A549 (cell line): Measurements from ENCODE around the gene COL13A1. TPM values are rescaled to one million over a fixed set of nuclear protein-coding genes. Genes with fewer than 3 reads are reported as not detected.
A peak's percentile ranks its signal among the peaks of the same experiment; 100 is the strongest.

Experiments used
- ATAC-seq, 2 experiments: fragments of 200-7000 bp in 1 of 2; fragments of >200 bp in 1 of 2; cut with Nextera tagmentation in 1 of 2; cut with Tn5 transposase in 1 of 2; 3 replicates each; pipeline versions ENCODE4 v1.8.0 to v1.9.1; 2018 to 2020; ENCODE audit warnings: mild to moderate bottlenecking in 1 of 2, moderate library complexity in 1 of 2
- CTCF ChIA-PET: fragments of 300-600 bp; sonication (Branson Sonifier 250); formaldehyde crosslinking; extraction: SDS; loops from one replicate; lab custom pipeline; 2021; ENCODE audit warnings: antibody characterized with exemption, inconsistent platforms; lab: Yijun Ruan, JAX
- POLR2A ChIA-PET: fragments of 350-600 bp; formaldehyde crosslinking; extraction: SDS; loops from one replicate; lab custom pipeline; 2021; ENCODE audit warnings: antibody characterized with exemption, inconsistent platforms; lab: Yijun Ruan, JAX
- DNase-seq, 2 experiments: peaks; one replicate each; pipeline versions ENCODE4 v3.0.0 to v3.0.0-alpha.2; 2011 to 2016; ENCODE audit warnings: low read depth in 1 of 2, low spot score in 1 of 2
- FAIRE-seq: peaks from 2 replicates; lab custom pipeline; 2011; peaks lifted over from hg19 to GRCh38; lab: Jason Lieb, UNC
- H3K27ac ChIP-seq, 2 experiments: fragments of >200 bp; sonication (Bioruptor Twin); formaldehyde crosslinking; 3 replicates each; pipeline ENCODE4 v1.5.1; 2016 to 2017
- H3K4me1 ChIP-seq: fragments of >200 bp; sonication (Bioruptor Twin); formaldehyde crosslinking; 3 replicates; pipeline ENCODE4 v1.6.1; 2016
- H3K4me2 ChIP-seq: fragments of >200 bp; sonication (Bioruptor Twin); formaldehyde crosslinking; 3 replicates; pipeline ENCODE4 v1.6.1; 2016
- H3K4me3 ChIP-seq: fragments of >200 bp; sonication (Bioruptor Twin); formaldehyde crosslinking; 3 replicates; pipeline ENCODE4 v1.5.1; 2016
- H3K9me3 ChIP-seq: fragments of >200 bp; sonication (Bioruptor Twin); formaldehyde crosslinking; 3 replicates; pipeline ENCODE4 v1.6.1; 2016
- CBX2 ChIP-seq: fragments of 200-600 bp; sonication (generic); IDR thresholded peaks from 2 replicates; pipeline ENCODE4 v1.6.1; 2016; ENCODE audit warnings: low read depth, mild to moderate bottlenecking, borderline replicate concordance
- E2F6 ChIP-seq: IDR thresholded peaks from 2 replicates; pipeline ENCODE4 v1.6.1; 2012; ENCODE audit warnings: low read depth, borderline replicate concordance
- EHMT2 ChIP-seq: fragments of 200-600 bp; sonication (generic); IDR thresholded peaks from 2 replicates; pipeline ENCODE4 v1.6.1; 2016; ENCODE audit warnings: antibody characterized with exemption, low read depth, mild to moderate bottlenecking, moderate library complexity
- FOSB ChIP-seq: fragments of 250-450 bp; sonication (Bioruptor Pico); IDR thresholded peaks from 2 replicates; pipeline ENCODE4 v1.5.0; 2020; ENCODE audit warnings: mild to moderate bottlenecking, moderate library complexity
- FOXS1 ChIP-seq: fragments of 250-450 bp; sonication (Bioruptor Pico); IDR thresholded peaks from 2 replicates; pipeline ENCODE4 v1.5.0; 2020; ENCODE audit warnings: mild to moderate bottlenecking, moderate library complexity
- GATA3 ChIP-seq: IDR thresholded peaks from 2 replicates; pipeline ENCODE4 v1.6.1; 2012; ENCODE audit warnings: borderline replicate concordance
- HMGXB4 ChIP-seq: fragments of 250-450 bp; sonication (Bioruptor Pico); IDR thresholded peaks from 2 replicates; pipeline ENCODE4 v1.5.0; 2021; ENCODE audit warnings: mild to moderate bottlenecking, moderate library complexity, borderline replicate concordance
- KDM1A ChIP-seq: fragments of 200-600 bp; sonication (generic); IDR thresholded peaks from 2 replicates; pipeline ENCODE4 v1.6.1; 2016; ENCODE audit warnings: low read depth, mild to moderate bottlenecking
- KDM5A ChIP-seq: fragments of 200-600 bp; sonication (generic); IDR thresholded peaks from 2 replicates; pipeline ENCODE4 v1.6.1; 2016; ENCODE audit warnings: antibody characterized with exemption, mild to moderate bottlenecking
- MAFK ChIP-seq: fragments of 450-650 bp; IDR thresholded peaks from 2 replicates; pipeline ENCODE4 v1.6.1; 2014; ENCODE audit not compliant: partially characterized antibody
- NR3C1 ChIP-seq: fragments of >200 bp; sonication (Bioruptor Twin); formaldehyde crosslinking; IDR thresholded peaks from 3 replicates; pipeline ENCODE4 v1.6.1; 2017
- PHF8 ChIP-seq: fragments of 200-600 bp; sonication (generic); IDR thresholded peaks from 2 replicates; pipeline ENCODE4 v1.6.1; 2016; ENCODE audit warnings: low read depth, mild to moderate bottlenecking, antibody characterized with exemption, moderate library complexity, borderline replicate concordance
- POLR2A ChIP-seq: IDR thresholded peaks from 2 replicates; pipeline ENCODE4 v1.6.1; 2012; ENCODE audit warnings: mild to moderate bottlenecking, low read length
- RAD21 ChIP-seq, 2 experiments: fragments of >200 bp in 1 of 2; sonication (Bioruptor Twin) in 1 of 2; formaldehyde crosslinking in 1 of 2; IDR thresholded peaks in 1 of 2; conservative IDR thresholded peaks in 1 of 2; 2 replicates in 1 of 2; 3 replicates in 1 of 2; pipeline ENCODE4 v1.6.1; 2012 to 2018; ENCODE audit warnings: inconsistent platforms in 1 of 2
- RCOR1 ChIP-seq: fragments of 150-350 bp; IDR thresholded peaks from 2 replicates; pipeline ENCODE4 v1.6.1; 2014; ENCODE audit warnings: antibody characterized with exemption, low read length, low read depth
- RFX5 ChIP-seq: fragments of 450-650 bp; IDR thresholded peaks from 2 replicates; pipeline ENCODE4 v1.7.1; 2014; ENCODE audit warnings: antibody characterized with exemption, mild to moderate bottlenecking, moderate library complexity
- RNF2 ChIP-seq: fragments of 200-600 bp; sonication (generic); IDR thresholded peaks from 2 replicates; pipeline ENCODE4 v1.6.1; 2016; ENCODE audit warnings: low read depth, mild to moderate bottlenecking, antibody characterized with exemption, moderate library complexity, borderline replicate concordance
- USF2 ChIP-seq: fragments of 450-650 bp; IDR thresholded peaks from 2 replicates; pipeline ENCODE4 v1.6.1; 2014; ENCODE audit warnings: antibody characterized with exemption
- ZSCAN20 ChIP-seq: fragments of 250-450 bp; sonication (Bioruptor Pico); IDR thresholded peaks from 2 replicates; pipeline ENCODE4 v1.8.0; 2022; ENCODE audit warnings: mild to moderate bottlenecking, moderate library complexity
- WGBS: methylation state at CpG from one replicate; pipeline ENCODE4 v1.1.6; 2017; ENCODE audit errors: missing lambda C conversion rate; 5-methylcytosine and 5-hydroxymethylcytosine counted together
- polyA plus RNA-seq, 4 experiments: library from polyadenylated mRNA; depleted of rRNA in 3 of 4; stranded (reverse); fragments of >200 nt; fragmentation: RNase III in 1 of 4; extraction: RNeasy Plus Mini Kit Qiagen cat#74134 plus additional on column Dnase treatment in 1 of 4; gene quantifications; 2 replicates in 3 of 4; 3 replicates in 1 of 4; pipeline ENCODE4 v1.2.3, GENCODE V29; 2011 to 2017
- TF ChIP-seq, protein P1 (sequence below): IDR thresholded peaks from 2 replicates; pipeline ENCODE4 v1.6.1; 2012
- TF ChIP-seq, protein P2 (sequence below): fragments of 150-350 bp; IDR thresholded peaks from 2 replicates; pipeline ENCODE4 v1.6.1; 2014; ENCODE audit warnings: low read depth, mild to moderate bottlenecking, low read length

COL13A1 gene
- polyA plus RNA-seq, 2 of the 4 experiments (the other 2 are of a cell fraction): 0.08 to 0.27 TPM

DNA sequence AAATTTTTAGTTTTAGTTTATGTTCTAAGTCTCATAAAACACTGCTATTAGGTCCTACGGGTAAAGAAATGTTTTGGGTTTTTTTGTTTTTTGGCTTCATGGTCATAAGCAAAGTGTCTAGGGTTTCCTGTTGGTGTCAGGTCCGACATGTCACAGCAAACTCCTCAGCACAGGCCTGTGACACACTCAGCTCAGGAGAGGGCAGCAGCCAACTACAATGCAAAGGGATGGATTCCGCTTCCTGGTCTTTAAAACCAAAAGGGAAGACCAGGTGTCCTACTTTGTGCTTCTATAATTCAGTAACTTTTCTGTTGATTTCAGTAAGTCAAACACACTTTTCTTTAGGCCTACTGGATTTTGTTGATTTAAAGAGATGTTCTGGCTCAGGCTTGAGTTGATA lies 167.1 kb downstream of the COL13A1 start:
- WGBS: 62% methylated on average over 3 of the region's 3 CpGs
- DNase-seq: peak in 1 of 2 experiments; percentile 38
- POLR2A ChIA-PET: no interaction called here

GRCh38 chr10:69969977-69970376 lies 168.3 kb downstream of the COL13A1 start:
- Histone ChIP-seq H3K27ac (no peak overlapping the region), H3K4me3 (no peak overlapping the region), H3K4me2 (no peak overlapping the region), H3K9me3 (no peaks in the 10 kb centered on the region), H3K4me1 (no peaks in the 10 kb centered on the region)
- POLR2A ChIA-PET: no interaction called here
- DNase-seq: no peak
- 38% methylated on average over 3 of the region's 3 CpGs for WGBS
- ATAC-seq: no peak
- CTCF ChIA-PET: interaction anchor here (0.7 to 4.4 kb wide), 4 partner anchors 11 to 55 kb away, joined by 3 to 28 read pairs (median 5); no protein-coding TSS in a partner anchor
- no peak for FAIRE-seq
- TF ChIP-seq GATA3: no peak
- TF ChIP-seq RFX5: no peak
- no peak for TF ChIP-seq ZSCAN20 (CRISPR knock-in tag)
- no peak for TF ChIP-seq FOSB (CRISPR knock-in tag)
- TF ChIP-seq RNF2: no peak
- TF ChIP-seq USF2: no peak
- no peak for TF ChIP-seq POLR2A
- no peak for TF ChIP-seq RCOR1
- no peak for TF ChIP-seq EHMT2
- no peak for TF ChIP-seq FOXS1 (CRISPR knock-in tag)
- no peak for TF ChIP-seq NR3C1
- TF ChIP-seq MAFK: no peak
- TF ChIP-seq PHF8: no peak
- TF ChIP-seq, protein P1, sequence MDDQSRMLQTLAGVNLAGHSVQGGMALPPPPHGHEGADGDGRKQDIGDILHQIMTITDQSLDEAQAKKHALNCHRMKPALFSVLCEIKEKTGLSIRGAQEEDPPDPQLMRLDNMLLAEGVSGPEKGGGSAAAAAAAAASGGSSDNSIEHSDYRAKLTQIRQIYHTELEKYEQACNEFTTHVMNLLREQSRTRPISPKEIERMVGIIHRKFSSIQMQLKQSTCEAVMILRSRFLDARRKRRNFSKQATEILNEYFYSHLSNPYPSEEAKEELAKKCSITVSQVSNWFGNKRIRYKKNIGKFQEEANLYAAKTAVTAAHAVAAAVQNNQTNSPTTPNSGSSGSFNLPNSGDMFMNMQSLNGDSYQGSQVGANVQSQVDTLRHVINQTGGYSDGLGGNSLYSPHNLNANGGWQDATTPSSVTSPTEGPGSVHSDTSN: no peak
- TF ChIP-seq, protein P2, sequence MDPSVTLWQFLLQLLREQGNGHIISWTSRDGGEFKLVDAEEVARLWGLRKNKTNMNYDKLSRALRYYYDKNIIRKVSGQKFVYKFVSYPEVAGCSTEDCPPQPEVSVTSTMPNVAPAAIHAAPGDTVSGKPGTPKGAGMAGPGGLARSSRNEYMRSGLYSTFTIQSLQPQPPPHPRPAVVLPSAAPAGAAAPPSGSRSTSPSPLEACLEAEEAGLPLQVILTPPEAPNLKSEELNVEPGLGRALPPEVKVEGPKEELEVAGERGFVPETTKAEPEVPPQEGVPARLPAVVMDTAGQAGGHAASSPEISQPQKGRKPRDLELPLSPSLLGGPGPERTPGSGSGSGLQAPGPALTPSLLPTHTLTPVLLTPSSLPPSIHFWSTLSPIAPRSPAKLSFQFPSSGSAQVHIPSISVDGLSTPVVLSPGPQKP: no peak
- TF ChIP-seq RAD21 (conservative IDR thresholded peaks at IDR 0.05 in 1 of 2, IDR thresholded peaks at IDR 0.05 in 1 of 2): no peak
- no peak for TF ChIP-seq KDM1A
- TF ChIP-seq, all 56 proteins: peak for 0

More for the DNA sequence above, 167.1 kb downstream of the COL13A1 start:
- Histone ChIP-seq H3K9me3 (no peaks in the 10 kb centered on the region), H3K27ac (no peak overlapping the region), H3K4me2 (no peak overlapping the region), H3K4me1 (no peaks in the 10 kb centered on the region), H3K4me3 (no peak overlapping the region)
- CTCF ChIA-PET: interaction anchor here (0.9 to 4.4 kb wide), 2 partner anchors 10 to 38 kb away, joined by 3 to 28 read pairs; no protein-coding TSS in a partner anchor
- FAIRE-seq: no peak
- TF ChIP-seq RAD21 (conservative IDR thresholded peaks at IDR 0.05 in 1 of 2, IDR thresholded peaks at IDR 0.05 in 1 of 2) (peak in 1 of 2 experiments; percentile 49; a peak in 3 of 5 replicates), RNF2 (no peak)
- ATAC-seq: peak in 1 of 2 experiments; percentile 70; a peak in 3 of 6 replicates

- 9% methylated on average over 3 of the region's 3 CpGs for WGBS
- no peaks in the 10 kb centered on the region for H3K9me3 ChIP-seq
- no peak for ATAC-seq
- no peak overlapping the region for H3K4me2 ChIP-seq
- ChIA-PET CTCF (interaction anchor here (1.3 to 2.4 kb wide), 5 partner anchors 9 to 186 kb away, joined by 4 to 9 read pairs (median 6); no protein-coding TSS in a partner anchor), POLR2A (no interaction called here)
- no peak for DNase-seq
- H3K27ac ChIP-seq: no peak overlapping the region
- H3K4me3 ChIP-seq: no peak overlapping the region
- no peak for TF ChIP-seq PHF8
- TF ChIP-seq, protein P2: no peak
- no peak for TF ChIP-seq RCOR1
- no peak for TF ChIP-seq FOSB (CRISPR knock-in tag)
- TF ChIP-seq FOXS1 (CRISPR knock-in tag): no peak
- TF ChIP-seq CBX2: no peak
- no peak for TF ChIP-seq MAFK
- TF ChIP-seq E2F6: no peak
- TF ChIP-seq HMGXB4: no peak
- TF ChIP-seq KDM5A: no peak
- FAIRE-seq: no peak
- no peaks in the 10 kb centered on the region for H3K4me1 ChIP-seq
Observed at GRCh38 chr10:69972981-69973397, 171.3 kb downstream of the COL13A1 start.
